ENCODE measurements around the gene TBC1D9.
A peak's percentile ranks its signal among the peaks of the same experiment; 100 is the strongest.
"Not testable (repeated sequence)": the region's sequence is repeated elsewhere in the genome, so short reads cannot be mapped to it uniquely, and the experiment has no call there.

TBC1D9 gene

DNA sequence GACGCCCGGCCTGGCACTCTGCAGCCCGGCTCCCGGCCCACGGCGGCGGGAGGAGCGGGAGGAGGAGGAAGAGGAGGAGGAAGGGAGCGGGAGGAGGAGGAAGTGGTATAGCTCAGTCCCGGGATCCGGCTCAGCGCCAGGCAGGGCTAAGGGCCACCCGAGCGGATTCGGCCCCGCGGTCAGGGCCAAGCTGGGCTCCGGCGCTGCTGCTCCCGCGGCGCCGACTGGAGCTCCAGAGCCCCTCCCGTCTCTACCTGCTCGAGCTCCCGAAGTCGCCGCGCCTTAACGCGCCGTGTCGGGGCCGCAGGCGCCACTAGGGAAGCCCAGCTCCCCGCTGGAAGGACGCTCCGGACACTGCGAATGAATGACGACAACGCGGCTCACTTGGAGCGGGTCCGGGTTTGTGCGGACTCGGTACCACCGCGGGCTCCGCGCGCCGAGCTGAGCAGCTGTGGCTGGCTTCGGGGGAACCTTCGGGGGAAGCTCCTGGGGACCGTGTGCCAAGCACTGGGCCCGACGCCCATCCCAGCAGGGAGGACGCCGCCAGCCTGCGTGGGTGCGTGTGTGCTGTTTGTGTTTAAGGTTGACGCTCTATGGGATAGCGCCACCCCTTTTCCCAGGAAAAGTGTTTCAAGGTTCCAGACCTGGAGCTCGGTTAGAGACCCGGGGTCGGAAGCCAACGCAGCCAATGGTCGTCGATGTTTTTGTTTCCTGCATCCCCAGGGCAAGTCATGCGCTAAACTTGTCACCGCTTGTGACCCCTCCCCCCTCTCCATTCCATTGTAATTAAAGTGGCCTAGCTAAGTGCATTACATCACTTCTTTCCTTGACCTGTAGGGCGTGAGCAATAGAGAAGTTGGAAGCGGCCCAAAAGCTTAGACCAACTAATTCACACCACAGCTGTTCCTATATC, at the start of gene TBC1D9:
TSS of gene TBC1D9 (minus strand) at position 67 of the 913 bp plus-strand sequence. CDS start 340 bp downstream, outside the sequence.
- peak; percentile 59 for DNase-seq (ENCODE audit: low read depth)

DNA sequence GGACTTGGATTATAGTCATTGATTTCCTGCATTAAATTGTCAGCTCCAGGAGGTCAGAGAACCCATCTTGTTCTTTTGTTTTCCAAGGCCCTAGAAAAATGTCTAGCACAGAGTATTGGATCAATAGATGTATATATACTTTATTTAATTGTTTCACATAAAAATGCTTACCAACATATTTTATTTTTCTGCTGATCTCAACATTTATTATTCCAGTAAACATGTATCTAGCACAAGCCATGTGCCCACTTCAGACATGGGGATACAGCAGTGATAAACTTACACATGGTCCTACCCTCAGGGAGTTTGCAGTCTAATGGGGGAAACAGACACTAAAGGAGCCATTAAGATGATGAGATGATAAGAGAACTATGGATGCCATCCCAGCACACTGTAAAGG, 49.1 kb upstream of the TBC1D9 start:
- DNase-seq (ENCODE audit: low read depth): no peak

DNA sequence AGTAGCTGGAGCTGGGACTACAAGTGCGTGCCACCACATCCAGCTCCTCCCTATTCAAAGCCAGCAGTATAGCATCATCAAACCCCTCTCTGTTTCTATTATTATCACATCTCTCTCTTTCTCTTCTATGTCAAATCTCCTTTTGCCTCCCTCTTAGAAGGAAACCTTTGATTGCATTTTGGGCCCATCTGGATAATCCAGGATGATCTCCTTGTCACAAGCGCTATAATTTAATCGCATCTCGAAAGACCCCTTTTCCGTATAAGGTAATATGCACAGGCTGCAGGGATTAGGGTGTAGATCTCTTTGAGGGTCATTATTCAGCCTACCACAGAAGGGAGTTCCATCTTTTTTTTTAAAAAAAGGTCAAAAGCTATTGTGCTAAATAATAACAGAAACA, 46.4 kb upstream of the TBC1D9 start:
- no peak for DNase-seq (ENCODE audit: low read depth)

DNA sequence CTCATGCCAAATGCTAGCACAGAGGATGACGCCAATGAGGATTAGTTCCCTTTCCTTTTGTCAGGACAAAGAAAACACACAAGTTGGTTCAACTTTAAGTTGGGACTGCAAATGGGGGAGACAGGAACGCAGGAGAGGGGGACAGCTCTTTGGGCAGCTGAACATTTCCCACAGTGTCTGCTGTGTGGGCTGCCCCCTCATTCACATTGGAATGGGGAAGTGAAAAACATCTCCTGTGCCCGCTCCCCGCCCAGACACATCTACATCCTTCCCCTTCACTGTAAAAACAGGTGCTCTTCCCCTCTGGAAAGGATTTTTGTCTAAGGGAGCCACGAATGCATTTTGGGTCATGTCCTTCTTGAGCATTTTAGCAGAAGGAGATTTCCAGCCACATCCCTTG, 44.5 kb upstream of the TBC1D9 start:
- DNase-seq (ENCODE audit: low read depth): no peak

- no peak for DNase-seq (ENCODE audit: low read depth)
Observed at GRCh38 chr4:140799686-140800225, 43.6 kb upstream of the TBC1D9 start.

- DNase-seq (ENCODE audit: low read depth): no peak
Observed at GRCh38 chr4:140793291-140793690, 37.1 kb upstream of the TBC1D9 start.

DNA sequence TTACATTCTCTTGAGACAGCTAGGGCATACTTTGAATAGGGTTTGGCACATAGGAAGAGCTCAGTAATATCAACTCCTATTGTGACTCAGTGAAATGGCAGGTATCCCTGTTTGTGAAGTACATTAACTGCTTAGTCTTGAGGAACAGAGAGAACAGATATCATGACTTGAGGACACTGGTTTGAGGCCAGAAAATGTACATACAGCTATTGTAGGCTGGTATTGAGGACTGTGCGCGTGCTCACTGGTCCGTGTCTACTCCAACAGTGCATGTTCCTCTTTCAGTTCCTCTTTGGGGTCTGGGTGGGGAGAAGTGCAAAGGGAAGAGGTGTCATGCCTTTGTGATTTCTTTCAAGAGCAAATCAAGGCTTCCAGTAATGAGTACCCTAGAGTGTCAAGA, 34.6 kb upstream of the TBC1D9 start:
- no peak for DNase-seq (ENCODE audit: low read depth)

GRCh38 chr4:140790171-140790570, 34.0 kb upstream of the TBC1D9 start:
- no peak for DNase-seq (ENCODE audit: low read depth)

DNA sequence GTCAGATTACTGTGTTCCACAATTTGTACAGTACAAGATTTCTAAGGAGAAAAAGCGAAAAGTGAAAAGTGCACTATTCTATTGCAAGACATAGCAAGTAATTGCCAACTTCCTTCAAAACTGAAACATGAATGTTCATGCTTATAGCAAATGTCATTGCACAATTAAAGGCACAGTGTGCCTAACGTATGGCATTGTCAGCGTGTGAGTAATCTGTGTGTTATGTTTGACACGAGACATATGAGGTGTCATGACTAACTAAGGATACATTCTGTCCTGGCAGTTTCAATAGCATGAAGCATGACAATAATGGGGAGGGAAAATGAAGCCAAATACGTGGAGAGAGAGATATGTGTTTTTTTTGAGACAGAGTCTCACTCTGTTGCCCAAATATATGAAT, 33.6 kb upstream of the TBC1D9 start:
- no peak for DNase-seq (ENCODE audit: low read depth)

GRCh38 chr4:140782787-140783186, 26.6 kb upstream of the TBC1D9 start:
- not testable (repeated sequence) for DNase-seq (ENCODE audit: low read depth)

DNA sequence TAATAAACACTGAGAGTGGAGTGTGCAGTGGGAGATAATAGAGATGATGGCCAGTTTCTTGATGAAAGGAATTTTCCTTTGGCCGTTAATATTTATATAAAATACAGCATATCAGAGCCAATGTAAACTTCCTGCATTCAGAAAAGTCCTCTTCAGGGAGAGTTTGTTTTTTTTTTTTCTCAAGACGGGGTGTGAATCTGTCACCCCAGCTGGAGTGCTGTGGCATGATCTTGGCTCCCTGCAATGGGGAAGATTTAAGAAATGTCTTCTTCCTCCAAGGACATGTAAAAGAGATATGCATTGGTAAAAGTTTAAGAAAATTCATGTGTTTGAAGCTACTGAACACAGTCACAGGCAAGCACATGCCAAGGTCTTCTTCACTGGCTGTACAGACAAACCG, 25.4 kb upstream of the TBC1D9 start:
- DNase-seq (ENCODE audit: low read depth): no peak

- no peak for DNase-seq (ENCODE audit: low read depth)
Observed at GRCh38 chr4:140777894-140778293, 21.7 kb upstream of the TBC1D9 start.

DNA sequence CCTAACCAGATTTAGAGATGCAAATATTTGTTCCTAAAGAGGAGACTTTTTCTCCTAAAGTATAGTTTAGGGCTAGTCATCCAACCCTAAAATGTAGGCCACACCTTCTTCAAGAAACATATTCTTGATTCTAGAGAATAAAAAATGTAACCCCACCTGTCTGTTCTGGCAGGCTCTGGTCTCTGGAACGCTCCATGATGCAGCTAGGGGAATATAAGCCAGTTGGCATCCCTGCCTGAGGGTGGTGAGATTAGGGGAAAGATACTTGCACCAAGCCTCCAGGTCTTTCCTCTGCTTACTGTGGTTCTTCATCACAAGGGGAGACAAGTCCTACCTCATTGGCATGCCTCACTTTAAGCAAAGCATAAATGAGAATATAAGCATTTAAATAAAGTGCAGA, 21.2 kb upstream of the TBC1D9 start:
- DNase-seq (ENCODE audit: low read depth): no peak

- DNase-seq (ENCODE audit: low read depth): no peak
Observed at GRCh38 chr4:140776556-140776955, 20.4 kb upstream of the TBC1D9 start.

DNA sequence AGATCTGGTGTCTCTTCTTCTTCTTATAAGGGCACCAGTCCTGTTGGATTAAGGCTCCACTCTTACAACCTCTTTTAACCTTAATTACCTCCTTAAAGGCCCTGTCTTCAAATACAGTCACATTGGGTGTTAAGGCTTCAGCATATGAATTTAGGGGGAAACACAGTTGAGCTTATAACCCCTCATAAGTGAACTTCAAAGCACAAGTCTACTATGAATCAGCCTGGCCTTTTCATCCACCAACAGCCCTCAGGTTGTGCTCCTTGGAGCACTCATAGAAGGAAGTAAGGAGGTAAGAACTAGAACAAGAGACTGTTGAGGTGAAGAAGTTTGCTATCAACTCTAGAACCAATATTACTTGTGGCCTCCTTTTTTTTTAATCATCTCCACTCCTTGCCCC, 18.8 kb upstream of the TBC1D9 start:
- DNase-seq (ENCODE audit: low read depth): no peak

DNA sequence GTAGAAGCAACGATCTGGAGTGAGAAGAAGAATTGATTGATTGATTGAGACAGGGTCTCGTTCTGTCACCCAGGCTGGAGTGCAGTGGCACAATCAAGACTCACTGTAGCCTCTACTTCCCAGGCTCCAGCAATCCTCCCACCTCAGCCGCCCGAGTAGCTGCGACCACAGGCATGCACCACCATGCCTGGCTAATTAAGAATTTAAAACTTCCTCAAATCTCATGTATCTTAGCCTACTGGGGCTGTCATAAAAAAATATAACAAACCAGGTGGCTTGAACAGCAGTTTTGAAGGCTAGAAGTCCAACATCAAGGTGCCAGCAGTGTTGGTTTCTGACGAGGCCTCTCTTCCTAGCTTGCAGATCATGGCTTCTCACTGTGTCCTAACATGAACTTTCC, 18.3 kb upstream of the TBC1D9 start:
- DNase-seq (ENCODE audit: low read depth): no peak

- DNase-seq (ENCODE audit: low read depth): no peak
Observed at GRCh38 chr4:140769209-140769608, 13.0 kb upstream of the TBC1D9 start.

DNA sequence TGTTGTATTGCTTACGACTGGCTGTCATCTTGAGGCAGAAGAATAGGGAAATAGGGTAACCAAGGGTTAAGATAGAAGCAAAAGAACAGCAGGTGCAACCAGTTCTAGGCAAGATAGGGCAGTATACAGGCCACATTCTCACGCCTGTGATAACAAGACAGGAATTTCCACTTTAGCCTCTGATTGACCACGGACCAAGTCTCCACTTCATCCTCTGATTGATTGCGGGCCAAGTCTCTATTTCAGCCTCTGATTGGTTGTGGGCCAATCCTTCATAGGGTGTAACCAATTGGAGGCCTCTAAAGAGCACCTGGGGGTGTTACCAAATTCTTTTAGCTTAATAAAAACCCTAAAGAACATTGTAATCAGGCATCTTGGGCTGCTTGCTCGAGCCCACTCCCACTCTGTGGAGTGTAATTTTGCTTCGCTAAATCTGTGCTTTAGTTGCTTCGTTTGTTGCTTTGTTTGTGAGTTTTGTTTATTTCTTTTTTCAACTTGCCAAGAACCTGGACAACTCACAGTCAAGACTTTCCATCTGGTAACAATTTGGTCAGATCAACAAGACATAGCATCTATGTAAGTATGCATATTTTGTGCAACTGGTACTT, 8.7 kb upstream of the TBC1D9 start:
- no peak for DNase-seq (ENCODE audit: low read depth)

DNA sequence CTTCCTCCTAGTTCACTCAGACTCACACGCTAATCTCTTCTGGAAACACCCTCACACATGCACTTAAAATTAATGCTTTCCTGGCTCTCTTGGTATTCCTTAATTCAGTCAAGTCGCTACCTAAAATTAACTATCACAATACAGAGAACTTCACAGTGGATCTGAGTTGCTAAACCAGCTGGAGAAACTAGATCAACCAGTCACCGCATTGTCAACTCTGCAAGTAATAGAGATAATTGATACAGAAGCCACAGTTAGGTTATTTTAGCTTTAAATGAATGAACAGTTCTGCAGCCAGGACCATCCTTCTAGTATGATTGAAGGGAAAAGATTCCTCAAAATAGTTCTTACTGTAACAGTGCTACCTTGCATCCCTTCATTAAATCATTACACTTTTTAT, 6.0 kb upstream of the TBC1D9 start:
- DNase-seq (ENCODE audit: low read depth): no peak

DNA sequence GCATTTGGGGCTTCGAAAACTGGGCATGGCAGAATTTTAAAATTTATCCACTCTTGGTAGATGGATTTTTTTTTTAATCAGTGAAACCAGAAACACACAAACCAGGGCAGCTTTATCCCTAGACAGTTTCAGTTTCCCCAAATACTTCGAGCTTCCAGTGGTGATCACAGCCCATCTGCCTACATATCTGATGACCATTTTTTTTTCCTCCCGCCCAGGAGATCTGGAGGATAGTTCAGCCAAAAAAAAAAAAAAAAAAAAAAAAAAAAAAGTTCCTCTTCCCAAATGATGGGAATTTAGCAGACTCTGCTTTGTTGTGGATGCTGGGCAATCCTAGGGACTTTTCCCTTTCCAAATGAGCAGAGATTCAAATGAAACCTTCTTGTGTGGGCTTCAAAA, 1.0 kb upstream of the TBC1D9 start:
- no peak for DNase-seq (ENCODE audit: low read depth)

DNA sequence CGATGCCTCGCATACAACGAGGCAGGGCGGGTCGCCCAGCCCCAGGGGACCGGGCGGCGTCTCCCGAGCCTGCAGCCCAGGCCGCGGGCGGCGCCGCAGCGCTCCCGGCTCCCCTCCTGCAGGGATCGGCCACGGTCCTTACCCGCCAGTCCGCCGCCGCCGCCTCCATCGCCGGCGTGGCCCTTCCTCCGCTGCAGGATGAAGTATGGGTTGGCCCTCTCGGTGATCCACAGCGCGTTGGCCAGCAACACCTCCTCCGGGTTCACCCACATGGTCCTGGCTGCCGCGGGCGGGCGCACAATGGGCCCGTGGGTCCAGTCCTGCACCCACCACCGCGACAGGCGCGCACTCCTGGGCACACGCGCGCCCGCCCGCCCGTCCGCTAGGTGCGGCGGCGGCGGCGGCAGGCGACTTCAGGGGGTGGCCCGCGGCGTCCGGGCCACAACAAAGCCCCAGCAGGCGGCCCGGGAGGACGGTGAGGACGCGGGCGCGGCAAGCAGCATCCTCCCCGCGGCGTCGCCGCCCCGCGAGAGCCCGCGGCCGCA, 339 bp downstream of the TBC1D9 start:
- DNase-seq (ENCODE audit: low read depth): peak; percentile 35

GRCh38 chr4:140754918-140755773, 1.0 kb downstream of the TBC1D9 start:
- no peak for DNase-seq (ENCODE audit: low read depth)
